T-cell (primary cell): ENCODE measurements around the gene SLC15A2. TPM values are rescaled to one million over a fixed set of nuclear protein-coding genes. Genes with fewer than 3 reads are reported as not detected.
"Not testable (repeated sequence)": the region's sequence is repeated elsewhere in the genome, so short reads cannot be mapped to it uniquely, and the experiment has no call there.

ENCODE experiments used
- ATAC-seq, 4 experiments: fragments of 200-7000 bp in 3 of 4; fragments of 150-1000 bp in 1 of 4; cut with Tn5 transposase; replicated peaks in 1 of 4; 1 replicate in 3 of 4; 2 replicates in 1 of 4; pipeline ENCODE4 v1.10.0; 2021; ENCODE audit warnings: moderate library complexity in 3 of 4, mild to moderate bottlenecking in 2 of 4, moderate number of reproducible peaks in 1 of 4
- CTCF ChIA-PET, 2 donors: fragments of 300-600 bp; sonication (Branson Sonifier 250); formaldehyde crosslinking; loops; one replicate each; lab custom pipeline; 2022; ENCODE audit warnings: antibody characterized with exemption in 2 of 2; lab: Charles Lee
- POLR2A ChIA-PET, 2 donors: fragments of 300-600 bp; sonication (Branson Sonifier 250); formaldehyde crosslinking; loops; one replicate each; lab custom pipeline; 2022; ENCODE audit warnings: antibody characterized with exemption in 2 of 2; lab: Charles Lee
- DNase-seq, 35 experiments: peaks; one replicate each; pipeline versions ENCODE4 v3.0.0 to v3.0.0-alpha.2; 2013 to 2023
- H3K27ac ChIP-seq: one replicate; pipeline ENCODE4 v1.5.1; 2013; ENCODE audit warnings: low read length
- H3K27me3 ChIP-seq, 2 experiments: replicated peaks in 1 of 2; 1 replicate in 1 of 2; 2 replicates in 1 of 2; pipeline versions ENCODE4 v1.6.1 to v1.7.0; 2013; ENCODE audit warnings: low read length in 1 of 2, mixed read lengths in 1 of 2; ENCODE audit not compliant: control insufficient read depth in 2 of 2, insufficient read depth in 2 of 2; ENCODE audit errors: extremely low read depth in 1 of 2
- H3K36me3 ChIP-seq, 2 donors: 1 replicate in 1 of 2; 2 replicates in 1 of 2; pipeline versions ENCODE4 v1.6.1 to v1.7.0; 2013; ENCODE audit warnings: low read length in 1 of 2; ENCODE audit not compliant: control insufficient read depth in 2 of 2, insufficient read depth in 1 of 2; ENCODE audit errors: extremely low read depth in 1 of 2
- H3K4me1 ChIP-seq, 2 experiments: 1 replicate in 1 of 2; 2 replicates in 1 of 2; pipeline versions ENCODE4 v1.6.1 to v1.7.0; 2013; ENCODE audit warnings: low read length in 2 of 2, mixed read lengths in 1 of 2; ENCODE audit not compliant: insufficient read depth in 2 of 2, control insufficient read depth in 1 of 2; ENCODE audit errors: extremely low read depth in 1 of 2
- H3K4me3 ChIP-seq, 2 donors: 1 replicate in 1 of 2; 2 replicates in 1 of 2; pipeline versions ENCODE4 v1.5.1 to v1.7.0; 2013; ENCODE audit warnings: mild to moderate bottlenecking in 2 of 2, low read length in 1 of 2, moderate library complexity in 1 of 2; ENCODE audit not compliant: control insufficient read depth in 1 of 2; ENCODE audit errors: extremely low read depth in 1 of 2
- H3K9me3 ChIP-seq: 2 replicates; pipeline ENCODE4 v1.7.0; 2013
- H3K27ac Mint-ChIP-seq, 2 donors: one replicate each; pipeline ENCODE4 v1.8.0; 2020 to 2021; ENCODE audit warnings: mild to moderate bottlenecking in 2 of 2, mixed read lengths in 2 of 2
- H3K27me3 Mint-ChIP-seq, 2 donors: one replicate each; pipeline ENCODE4 v1.8.0; 2021 to 2022; ENCODE audit warnings: mixed read lengths in 2 of 2
- H3K36me3 Mint-ChIP-seq: one replicate; pipeline ENCODE4 v1.8.0; 2021; ENCODE audit warnings: mixed read lengths
- H3K4me1 Mint-ChIP-seq, 3 donors: one replicate each; pipeline ENCODE4 v1.8.0; 2020 to 2022; ENCODE audit warnings: mixed read lengths in 3 of 3, mild to moderate bottlenecking in 1 of 3
- H3K4me3 Mint-ChIP-seq, 3 donors: one replicate each; pipeline ENCODE4 v1.8.0; 2020 to 2022; ENCODE audit warnings: mild to moderate bottlenecking in 3 of 3, mixed read lengths in 3 of 3, moderate library complexity in 3 of 3
- H3K9me3 Mint-ChIP-seq, 3 donors: one replicate each; pipeline ENCODE4 v1.8.0; 2020 to 2022; ENCODE audit warnings: mixed read lengths in 3 of 3
- WGBS: methylation state at CpG from one replicate; pipeline ENCODE4 v1.1.5; 2013; ENCODE audit warnings: missing lambda C conversion rate; ENCODE audit not compliant: insufficient coverage; 5-methylcytosine and 5-hydroxymethylcytosine counted together
- total RNA-seq, 35 experiments: library from RNA in 6 of 35; stranded (reverse) in 6 of 35; fragments of 120-200 nt in 1 of 35; gene quantifications; one replicate each; pipeline versions ENCODE4 v1.2.1 to v1.2.4 and lab custom pipeline; 2013 to 2026

Gene SLC15A2
- total RNA-seq (1 to 10 TPM; 1.6 to 3.0 (median 1.8) TPM), total RNA-seq (lab: John Stamatoyannopoulos, UW) (0.66 to 4.7 (median 1.6) reads per million in 29 experiments)
- 3.1 TPM for total RNA-seq (2013)

- Mint-ChIP-seq H3K9me3 (no peaks in the 10 kb centered on the region), H3K4me1 (no peaks in the 10 kb centered on the region), H3K27ac (no peak within 1 kb of the TSS), H3K36me3 (peaks cover 12% of the 10 kb centered on the region), H3K27me3 (no peaks in the 10 kb centered on the region), H3K4me3 (no peak within 1 kb of the TSS)
- ChIA-PET POLR2A (no interaction called here), CTCF (no interaction called here)
- Histone ChIP-seq H3K27me3 (no peaks in the 10 kb centered on the region), H3K4me1 (no peaks in the 10 kb centered on the region), H3K27ac (no peak within 1 kb of the TSS), H3K4me3 (no peak within 1 kb of the TSS), H3K36me3 (peaks cover 0 to 4% of the 10 kb centered on the region in 2 donors), H3K9me3 (no peaks in the 10 kb centered on the region)
- no peak for DNase-seq
- no peak for ATAC-seq
- WGBS, result 80% methylated on average over 1 of the region's 3 CpGs
These were observed at the start of gene SLC15A2 for GRCh38 chr3:121894301-121894990. Gene SLC15A2 (plus strand): TSS chr3:121894401. CDS start chr3:121894477, 76 bp downstream.

- H3K9me3 ChIP-seq, result no peaks in the 10 kb centered on the region
- no peak overlapping the region for H3K4me3 ChIP-seq
- Mint-ChIP-seq H3K27me3 (no peaks in the 10 kb centered on the region), H3K36me3 (peaks cover 7% of the 10 kb centered on the region), H3K4me3 (no peak overlapping the region), H3K4me1 (no peaks in the 10 kb centered on the region), H3K9me3 (no peaks in the 10 kb centered on the region), H3K27ac (no peak overlapping the region)
- no peak overlapping the region for H3K27ac ChIP-seq
- DNase-seq (no peak), ATAC-seq (no peak)
- H3K27me3 ChIP-seq, result no peaks in the 10 kb centered on the region
- ChIA-PET POLR2A (no interaction called here), CTCF (no interaction called here)
- H3K36me3 ChIP-seq, result no peaks in the 10 kb centered on the region
- WGBS, result 100% methylated on average over 4 of the region's 7 CpGs
- H3K4me1 ChIP-seq, result no peaks in the 10 kb centered on the region
These were observed 49.3 kb upstream of the SLC15A2 start for GRCh38 chr3:121844892-121845291.

GRCh38 chr3:121852256-121852655 lies 41.9 kb upstream of the SLC15A2 start:
- Histone ChIP-seq H3K27ac (no peak overlapping the region), H3K27me3 (no peaks in the 10 kb centered on the region), H3K4me1 (no peaks in the 10 kb centered on the region), H3K36me3 (peaks cover 0 to 4% of the 10 kb centered on the region in 2 donors), H3K9me3 (no peaks in the 10 kb centered on the region), H3K4me3 (no peak overlapping the region)
- no peak for DNase-seq
- no peak overlapping the region for H3K4me3 Mint-ChIP-seq
- no peaks in the 10 kb centered on the region for H3K4me1 Mint-ChIP-seq
- no peak for ATAC-seq
- WGBS, result no CpG with 5 or more reads among the region's 2 CpGs
- no peaks in the 10 kb centered on the region for H3K9me3 Mint-ChIP-seq
- H3K27me3 Mint-ChIP-seq, result no peaks in the 10 kb centered on the region
- no peak overlapping the region for H3K27ac Mint-ChIP-seq
- H3K36me3 Mint-ChIP-seq, result peaks cover 5% of the 10 kb centered on the region
- CTCF ChIA-PET, result no interaction called here
- POLR2A ChIA-PET, result no interaction called here

- Mint-ChIP-seq H3K27ac (no peak overlapping the region), H3K4me3 (no peak overlapping the region), H3K4me1 (peaks cover 0 to 6% (median 0%) of the 10 kb centered on the region in 3 donors), H3K9me3 (no peaks in the 10 kb centered on the region), H3K36me3 (peaks cover 27% of the 10 kb centered on the region), H3K27me3 (no peaks in the 10 kb centered on the region)
- ChIA-PET CTCF (no interaction called here), POLR2A (no interaction called here)
- Histone ChIP-seq H3K27me3 (no peaks in the 10 kb centered on the region), H3K9me3 (no peaks in the 10 kb centered on the region), H3K4me1 (no peaks in the 10 kb centered on the region), H3K4me3 (no peak overlapping the region), H3K27ac (no peak overlapping the region), H3K36me3 (peaks cover 0 to 2% of the 10 kb centered on the region in 2 donors)
- peak in 1 of 35 experiments; percentile 13 for DNase-seq
- no peak for ATAC-seq
- WGBS, result no CpG with 5 or more reads among the region's 5 CpGs
These were observed 38.6 kb upstream of the SLC15A2 start for GRCh38 chr3:121855555-121855954.

GRCh38 chr3:121857778-121858177 lies 36.4 kb upstream of the SLC15A2 start:
- ATAC-seq, H3K27me3 ChIP-seq, H3K4me3 ChIP-seq, H3K9me3 ChIP-seq, H3K27ac ChIP-seq, DNase-seq, H3K9me3 Mint-ChIP-seq, H3K4me3 Mint-ChIP-seq, H3K27me3 Mint-ChIP-seq, H3K27ac Mint-ChIP-seq, POLR2A ChIA-PET, H3K36me3 ChIP-seq, H3K4me1 ChIP-seq, H3K4me1 Mint-ChIP-seq: not testable (repeated sequence)
- H3K36me3 Mint-ChIP-seq, result peaks cover 45% of the 10 kb centered on the region
- CTCF ChIA-PET, result interaction anchor here (0.6 to 0.7 kb wide), 3 partner anchors 10 to 88 kb away, joined by 4 read pairs; no protein-coding TSS in a partner anchor
- WGBS, result no CpG with 5 or more reads among the region's 5 CpGs

GRCh38 chr3:121863247-121863646 lies 31.0 kb upstream of the SLC15A2 start:
- H3K27ac ChIP-seq, H3K36me3 ChIP-seq, CTCF ChIA-PET, H3K4me3 Mint-ChIP-seq, H3K9me3 Mint-ChIP-seq, DNase-seq, ATAC-seq, H3K4me3 ChIP-seq, H3K4me1 ChIP-seq, H3K27me3 ChIP-seq, POLR2A ChIA-PET, H3K9me3 ChIP-seq, H3K27ac Mint-ChIP-seq, H3K4me1 Mint-ChIP-seq, H3K27me3 Mint-ChIP-seq: not testable (repeated sequence)
- H3K36me3 Mint-ChIP-seq, result peaks cover 57% of the 10 kb centered on the region
- WGBS, result 95% methylated on average over 6 of the region's 9 CpGs
